Right lobe of liver (tissue), 4 donors: ENCODE data around the gene GRK1.

Experiments
- POLR2A ChIP-seq: fragments of 450-650 bp; IDR thresholded peaks from one replicate; pipeline ENCODE4 v1.6.1; 2017; ENCODE audit warnings: antibody characterized with exemption, mild to moderate bottlenecking
- TF ChIP-seq, protein P1 (sequence below), 4 donors: fragments of 200-600 bp in 3 of 4; fragments of 450-650 bp in 1 of 4; IDR thresholded peaks; one replicate each; pipeline versions ENCODE4 v1.5.1 to v1.8.0; 2016 to 2022; ENCODE audit warnings: antibody characterized with exemption in 4 of 4, mild to moderate bottlenecking in 2 of 4
- donor health status: DM: no; HTN: no; CAD: no.
- donor health status: DM: no; HTN: no; CAD: no.
- donor health status: DM: no; HTN: yes; CAD: no.

- TF ChIP-seq, protein P1, sequence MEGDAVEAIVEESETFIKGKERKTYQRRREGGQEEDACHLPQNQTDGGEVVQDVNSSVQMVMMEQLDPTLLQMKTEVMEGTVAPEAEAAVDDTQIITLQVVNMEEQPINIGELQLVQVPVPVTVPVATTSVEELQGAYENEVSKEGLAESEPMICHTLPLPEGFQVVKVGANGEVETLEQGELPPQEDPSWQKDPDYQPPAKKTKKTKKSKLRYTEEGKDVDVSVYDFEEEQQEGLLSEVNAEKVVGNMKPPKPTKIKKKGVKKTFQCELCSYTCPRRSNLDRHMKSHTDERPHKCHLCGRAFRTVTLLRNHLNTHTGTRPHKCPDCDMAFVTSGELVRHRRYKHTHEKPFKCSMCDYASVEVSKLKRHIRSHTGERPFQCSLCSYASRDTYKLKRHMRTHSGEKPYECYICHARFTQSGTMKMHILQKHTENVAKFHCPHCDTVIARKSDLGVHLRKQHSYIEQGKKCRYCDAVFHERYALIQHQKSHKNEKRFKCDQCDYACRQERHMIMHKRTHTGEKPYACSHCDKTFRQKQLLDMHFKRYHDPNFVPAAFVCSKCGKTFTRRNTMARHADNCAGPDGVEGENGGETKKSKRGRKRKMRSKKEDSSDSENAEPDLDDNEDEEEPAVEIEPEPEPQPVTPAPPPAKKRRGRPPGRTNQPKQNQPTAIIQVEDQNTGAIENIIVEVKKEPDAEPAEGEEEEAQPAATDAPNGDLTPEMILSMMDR (IDR thresholded peaks at IDR 0.05) = no peak
- no peak for TF ChIP-seq POLR2A
Measured at GRCh38 chr13:113637262-113638160, 29.5 kb upstream of the GRK1 start.
